ENCODE results near the gene VPS51.

Gene VPS51

DNA sequence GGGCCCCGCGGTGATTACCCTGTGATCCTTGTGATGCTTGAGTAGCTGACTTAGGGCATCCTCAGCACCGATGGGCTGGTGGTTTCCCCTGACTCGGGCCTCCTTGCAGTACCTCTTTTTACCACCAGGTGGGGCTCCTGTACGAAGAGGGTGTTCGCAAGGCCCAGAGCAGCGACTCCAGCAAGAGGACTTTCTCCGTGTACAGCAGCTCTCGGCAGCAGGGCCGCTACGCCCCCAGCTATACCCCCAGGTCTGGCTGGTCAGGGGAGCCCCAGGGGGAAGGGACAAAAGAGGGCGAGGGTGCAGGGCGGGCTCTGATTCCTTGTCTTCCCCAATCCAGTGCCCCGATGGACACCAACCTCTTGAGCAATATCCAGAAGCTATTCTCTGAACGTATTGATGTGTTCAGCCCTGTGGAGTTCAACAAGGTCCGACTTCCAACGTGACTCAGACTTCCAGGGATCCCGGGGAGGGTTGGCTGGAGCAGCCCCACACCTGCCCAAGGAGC lies 14.4 kb downstream of the VPS51 start:
- peak; percentile 73 for DNase-seq (ENCODE audit: low read depth)
- H3K4me3 ChIP-seq (ENCODE audit: low read length), result no peak overlapping the region
- TF ChIP-seq, protein P1, sequence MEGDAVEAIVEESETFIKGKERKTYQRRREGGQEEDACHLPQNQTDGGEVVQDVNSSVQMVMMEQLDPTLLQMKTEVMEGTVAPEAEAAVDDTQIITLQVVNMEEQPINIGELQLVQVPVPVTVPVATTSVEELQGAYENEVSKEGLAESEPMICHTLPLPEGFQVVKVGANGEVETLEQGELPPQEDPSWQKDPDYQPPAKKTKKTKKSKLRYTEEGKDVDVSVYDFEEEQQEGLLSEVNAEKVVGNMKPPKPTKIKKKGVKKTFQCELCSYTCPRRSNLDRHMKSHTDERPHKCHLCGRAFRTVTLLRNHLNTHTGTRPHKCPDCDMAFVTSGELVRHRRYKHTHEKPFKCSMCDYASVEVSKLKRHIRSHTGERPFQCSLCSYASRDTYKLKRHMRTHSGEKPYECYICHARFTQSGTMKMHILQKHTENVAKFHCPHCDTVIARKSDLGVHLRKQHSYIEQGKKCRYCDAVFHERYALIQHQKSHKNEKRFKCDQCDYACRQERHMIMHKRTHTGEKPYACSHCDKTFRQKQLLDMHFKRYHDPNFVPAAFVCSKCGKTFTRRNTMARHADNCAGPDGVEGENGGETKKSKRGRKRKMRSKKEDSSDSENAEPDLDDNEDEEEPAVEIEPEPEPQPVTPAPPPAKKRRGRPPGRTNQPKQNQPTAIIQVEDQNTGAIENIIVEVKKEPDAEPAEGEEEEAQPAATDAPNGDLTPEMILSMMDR (conservative IDR thresholded peaks at IDR 0.05; ENCODE audit: low read length), result peak; percentile 94

DNA sequence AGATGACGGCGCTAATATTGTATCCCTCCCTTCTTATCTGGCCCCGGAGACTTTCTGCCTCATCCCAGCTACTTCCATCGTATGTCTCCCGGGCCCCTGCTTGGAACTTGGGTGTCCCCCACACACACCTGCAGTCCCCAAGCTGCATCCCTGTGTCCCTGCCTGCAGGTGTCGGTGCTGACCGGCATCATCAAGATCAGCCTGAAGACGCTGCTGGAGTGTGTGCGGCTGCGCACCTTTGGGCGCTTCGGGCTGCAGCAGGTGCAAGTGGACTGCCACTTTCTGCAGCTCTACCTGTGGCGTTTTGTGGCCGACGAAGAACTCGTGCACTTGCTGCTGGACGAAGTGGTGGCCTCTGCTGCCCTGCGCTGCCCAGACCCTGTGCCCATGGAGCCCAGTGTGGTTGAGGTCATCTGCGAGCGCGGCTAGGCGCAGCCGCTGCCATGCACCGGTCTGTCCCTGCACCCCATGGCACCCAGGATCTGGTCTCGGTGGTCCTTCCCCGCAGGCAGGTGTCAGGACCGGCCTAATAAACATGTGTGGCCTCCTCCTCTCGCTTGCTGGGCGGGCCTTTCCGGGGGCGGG lies 15.2 kb downstream of the VPS51 start:
- H3K4me3 ChIP-seq (ENCODE audit: low read length), result no peak overlapping the region
- TF ChIP-seq, protein P1 (conservative IDR thresholded peaks at IDR 0.05; ENCODE audit: low read length), result no peak
- DNase-seq (ENCODE audit: low read depth), result no peak

DNA sequence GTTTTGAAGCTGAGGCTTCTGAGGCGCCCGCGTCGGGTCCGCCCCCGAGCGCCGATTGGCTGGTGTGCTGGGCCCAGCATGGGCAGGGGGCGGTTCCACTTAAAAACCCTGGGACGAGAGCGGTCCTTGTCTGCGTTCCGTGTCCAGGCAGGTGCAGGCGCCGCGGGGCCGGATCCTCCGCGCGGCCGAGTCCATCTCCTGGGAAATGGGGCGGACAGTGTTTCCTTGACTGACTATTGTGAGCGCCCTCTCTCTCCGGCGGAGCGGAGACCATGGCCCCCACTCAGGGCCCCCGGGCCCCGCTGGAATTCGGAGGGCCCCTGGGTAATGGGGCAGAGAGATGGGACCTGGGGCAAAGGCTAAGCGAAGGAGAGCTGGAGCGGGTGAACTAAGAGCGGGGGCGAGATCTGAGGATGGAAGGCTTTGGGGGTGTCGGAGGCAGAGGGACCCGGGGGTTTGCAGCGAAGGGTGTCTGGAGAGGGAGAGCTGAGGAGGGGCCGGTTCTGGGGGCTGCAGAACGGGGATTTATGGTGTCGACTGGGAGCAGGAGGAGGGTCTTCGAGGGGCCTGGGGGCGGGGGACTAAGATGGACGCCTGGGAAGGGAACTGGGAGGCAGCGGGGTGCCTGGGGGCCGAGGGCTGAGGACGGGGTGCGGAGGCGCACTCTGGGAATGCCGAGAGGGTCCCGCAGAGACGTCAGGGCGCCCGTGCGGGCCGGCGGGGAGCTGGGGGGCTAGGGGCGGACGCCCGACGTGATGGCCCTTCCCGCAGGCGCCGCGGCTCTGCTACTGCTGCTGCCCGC lies 15.9 kb downstream of the VPS51 start, which contains the start of gene TM7SF2:
TSS of gene TM7SF2 (plus strand) at position 129 of the 802 bp plus-strand sequence. CDS start at position 273, 144 bp downstream.
- peak; percentile 84 for DNase-seq (ENCODE audit: low read depth)
- TF ChIP-seq, protein P1 (conservative IDR thresholded peaks at IDR 0.05; ENCODE audit: low read length), result no peak
- peak within 1 kb of the TSS; percentile 54 for H3K4me3 ChIP-seq (ENCODE audit: low read length)

DNA sequence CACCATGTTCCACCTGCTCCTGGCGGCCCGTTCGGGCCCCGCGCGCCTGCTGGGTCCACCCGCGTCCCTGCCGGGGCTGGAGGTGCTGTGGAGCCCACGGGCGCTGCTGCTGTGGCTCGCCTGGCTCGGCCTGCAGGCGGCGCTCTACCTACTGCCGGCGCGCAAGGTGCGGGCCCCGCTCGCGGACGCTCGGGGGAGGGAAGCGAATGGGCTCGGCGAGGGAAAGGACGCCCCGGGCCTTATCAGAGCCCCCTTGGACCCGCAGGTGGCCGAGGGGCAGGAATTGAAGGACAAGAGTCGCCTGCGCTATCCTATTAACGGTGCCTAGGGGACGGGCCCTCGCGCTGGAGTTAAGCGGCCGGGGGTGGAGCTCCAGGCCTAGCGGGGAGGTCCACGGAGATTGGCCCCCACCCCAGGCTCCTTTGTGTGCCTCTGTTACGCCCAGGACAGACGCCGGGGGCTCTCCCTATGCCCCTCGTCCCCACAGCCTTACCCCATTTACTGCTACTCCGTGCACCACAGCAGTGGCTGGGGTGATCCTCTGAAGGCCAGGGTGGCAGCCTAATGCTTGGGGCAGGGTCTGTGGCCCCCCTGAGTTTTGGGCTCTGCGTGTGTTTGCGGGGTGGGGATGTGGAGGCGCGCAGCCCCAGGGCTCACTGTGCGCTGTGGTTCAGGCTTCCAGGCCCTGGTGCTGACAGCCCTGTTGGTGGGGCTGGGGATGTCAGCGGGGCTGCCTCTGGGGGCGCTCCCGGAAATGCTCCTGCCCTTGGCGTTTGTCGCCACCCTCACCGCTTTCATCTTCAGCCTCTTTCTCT lies 16.7 kb downstream of the VPS51 start:
- no peak for DNase-seq (ENCODE audit: low read depth)
- TF ChIP-seq, protein P1 (conservative IDR thresholded peaks at IDR 0.05; ENCODE audit: low read length), result peak; percentile 46
- H3K4me3 ChIP-seq (ENCODE audit: low read length), result peak overlapping the region; percentile 54

DNA sequence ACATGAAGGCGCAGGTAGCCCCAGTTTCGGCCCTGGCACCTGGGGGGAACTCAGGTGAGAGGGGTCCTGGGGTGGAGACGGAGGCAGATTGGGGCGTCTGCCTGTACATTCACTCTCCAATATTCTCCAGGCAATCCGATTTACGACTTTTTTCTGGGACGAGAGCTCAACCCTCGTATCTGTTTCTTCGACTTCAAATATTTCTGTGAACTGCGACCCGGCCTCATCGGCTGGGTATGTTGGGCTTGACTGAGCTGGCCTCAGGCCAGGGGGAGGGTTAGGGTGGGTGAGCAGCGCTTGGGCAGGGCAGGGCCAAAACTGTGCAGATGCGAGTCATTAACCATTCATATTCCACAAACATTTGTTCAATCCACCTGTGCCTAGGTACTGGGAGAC lies 17.3 kb downstream of the VPS51 start:
- TF ChIP-seq, protein P1 (conservative IDR thresholded peaks at IDR 0.05; ENCODE audit: low read length), result no peak
- DNase-seq (ENCODE audit: low read depth), result no peak
- peak overlapping the region; percentile 54 for H3K4me3 ChIP-seq (ENCODE audit: low read length)

DNA sequence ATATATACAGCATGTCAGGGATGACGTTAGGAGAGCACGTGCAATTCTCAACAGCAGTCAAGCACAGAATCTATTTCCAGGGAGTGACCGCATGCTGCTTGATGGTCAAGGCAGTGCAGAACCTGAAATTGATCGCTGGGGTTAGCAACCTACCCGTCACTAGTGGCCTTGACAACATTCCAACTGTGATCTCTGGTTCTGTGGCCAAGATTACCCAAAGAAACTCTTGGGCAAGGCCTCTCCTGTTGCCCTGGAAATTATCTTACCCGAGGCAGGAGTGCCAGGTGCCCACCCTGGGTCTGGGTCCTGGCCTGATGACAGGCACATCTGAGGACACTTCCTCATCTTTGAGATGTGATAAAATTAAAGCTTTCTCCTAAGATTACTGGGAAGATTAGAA lies 17.8 kb downstream of the VPS51 start:
- TF ChIP-seq, protein P1 (conservative IDR thresholded peaks at IDR 0.05; ENCODE audit: low read length), result no peak
- H3K4me3 ChIP-seq (ENCODE audit: low read length), result no peak overlapping the region
- DNase-seq (ENCODE audit: low read depth), result no peak
